GM21576 (cell line): ENCODE measurements around the gene SH3RF3.

Experiments
- ATAC-seq: cut with Tn5 transposase; IDR thresholded peaks from one replicate; pipeline ENCODE4 v1.9.1; 2021; ENCODE audit warnings: mild to moderate bottlenecking, moderate library complexity; ENCODE audit not compliant: unreplicated experiment

SH3RF3 gene

GRCh38 chr2:109439390-109439786, 310.4 kb downstream of the SH3RF3 start:
- ATAC-seq = no peak

- no peak for ATAC-seq
Observed at GRCh38 chr2:109439986-109440385, 311.0 kb downstream of the SH3RF3 start.

GRCh38 chr2:109440499-109441156, 311.6 kb downstream of the SH3RF3 start:
- ATAC-seq = no peak

DNA sequence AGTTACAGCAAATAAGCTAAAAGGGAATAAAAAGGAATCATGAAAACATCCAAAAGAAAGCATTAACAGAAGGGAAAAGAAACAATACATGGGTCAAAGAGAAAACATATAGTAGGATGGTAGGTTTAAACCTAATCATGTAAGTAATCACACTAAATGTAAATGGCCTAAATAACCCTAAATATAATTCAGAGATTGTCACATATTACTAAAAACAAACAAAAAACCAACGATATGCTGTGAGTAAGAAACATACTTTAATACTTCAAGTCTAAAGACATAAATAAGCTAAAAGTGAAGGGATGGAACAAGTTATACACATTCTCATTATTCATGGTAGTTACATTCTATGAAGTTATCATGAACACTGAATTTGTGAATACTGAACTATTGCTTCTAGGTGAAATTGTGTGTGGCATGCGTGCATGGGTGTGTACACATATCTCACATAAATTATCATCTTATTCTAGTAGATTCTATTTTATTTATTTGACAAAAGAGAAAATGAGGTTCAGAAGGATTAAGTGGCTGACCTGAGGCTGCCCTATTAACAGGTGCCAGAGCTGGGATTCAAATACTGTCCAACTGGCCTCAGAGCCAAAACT, 313.8 kb downstream of the SH3RF3 start:
- ATAC-seq = no peak

GRCh38 chr2:109444916-109445315, 315.9 kb downstream of the SH3RF3 start:
- no peak for ATAC-seq

DNA sequence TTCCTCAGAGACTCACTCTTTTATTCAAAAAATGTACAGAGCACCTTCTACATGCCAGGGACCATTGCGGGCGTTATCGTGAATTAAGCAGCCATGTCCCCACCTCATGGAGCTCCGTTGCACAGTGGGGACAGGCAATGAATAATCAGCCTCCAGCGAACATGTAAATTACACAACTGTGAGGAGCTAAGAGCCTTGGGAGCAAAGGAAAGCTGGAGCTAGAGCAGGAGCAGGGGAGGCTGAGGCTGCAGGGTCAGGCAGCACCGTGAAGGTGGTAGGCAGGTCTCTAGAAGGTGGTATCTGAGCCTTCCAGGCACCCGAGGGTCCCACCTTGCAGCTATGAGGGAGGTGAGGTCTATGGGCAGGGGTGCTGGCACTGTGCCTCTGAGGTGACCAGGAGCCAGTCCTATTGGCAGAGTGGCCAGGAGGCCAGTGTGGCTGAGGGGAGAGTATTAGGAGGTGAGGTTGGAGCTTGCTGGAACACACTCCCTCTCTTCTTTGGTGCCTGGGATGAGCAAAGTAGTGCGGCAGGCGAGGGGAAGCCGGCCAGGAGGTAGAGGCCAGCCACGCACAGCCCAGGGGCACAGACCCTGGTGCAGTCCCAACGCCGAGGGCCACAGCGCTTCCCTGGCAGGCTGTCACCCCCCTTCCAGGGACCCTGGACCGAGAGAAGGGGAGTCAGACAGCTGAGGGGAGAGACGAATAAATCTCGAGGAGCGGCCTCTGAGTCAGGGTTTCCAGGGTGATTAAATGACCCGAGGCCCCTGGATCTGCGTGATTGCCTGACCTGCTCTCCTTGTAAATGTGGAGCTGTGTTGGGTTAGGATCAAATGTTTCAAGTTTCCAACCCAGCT, 317.5 kb downstream of the SH3RF3 start:
- no peak for ATAC-seq

DNA sequence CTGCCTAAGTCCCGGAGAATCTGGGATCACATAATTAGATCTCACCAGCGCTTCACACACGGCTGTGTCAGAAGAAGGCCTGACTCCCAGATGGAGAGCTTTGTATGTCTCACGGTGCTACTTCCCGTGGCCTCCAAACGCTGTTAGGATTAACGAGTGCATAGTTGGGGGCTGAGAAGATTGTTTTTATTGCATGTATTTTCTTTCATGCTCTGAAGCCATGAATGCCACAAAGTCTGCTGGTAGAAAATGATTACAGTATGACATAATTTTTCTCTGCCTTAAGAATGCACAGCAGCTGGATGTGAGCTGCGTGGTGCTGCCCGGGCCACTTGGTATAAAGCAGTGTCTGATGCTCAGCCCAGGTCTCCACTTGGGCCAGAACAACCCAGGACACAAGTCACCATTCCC, 318.3 kb downstream of the SH3RF3 start:
- no peak for ATAC-seq

GRCh38 chr2:109447776-109448175, 318.8 kb downstream of the SH3RF3 start:
- ATAC-seq = no peak

DNA sequence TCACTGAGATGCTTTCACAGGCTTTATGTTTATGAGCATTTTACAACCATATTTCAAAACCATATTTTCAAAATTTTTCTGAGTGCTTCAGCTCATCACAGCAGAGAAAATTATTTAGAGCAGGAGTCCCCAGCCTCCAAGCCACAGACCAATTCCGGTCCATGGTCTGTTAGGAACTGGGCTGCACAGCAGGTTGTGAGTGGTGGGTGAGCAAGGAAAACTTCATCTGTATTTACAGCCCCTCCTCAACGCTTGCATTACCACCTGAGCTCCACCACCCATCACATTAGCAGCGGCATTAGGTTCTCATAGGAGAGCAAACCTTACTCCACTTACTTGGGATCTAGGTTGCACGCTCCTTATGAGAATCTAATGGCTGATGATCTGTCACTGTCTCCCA, 319.2 kb downstream of the SH3RF3 start:
- ATAC-seq = no peak

GRCh38 chr2:109448946-109449788, 320.2 kb downstream of the SH3RF3 start:
- ATAC-seq = no peak

DNA sequence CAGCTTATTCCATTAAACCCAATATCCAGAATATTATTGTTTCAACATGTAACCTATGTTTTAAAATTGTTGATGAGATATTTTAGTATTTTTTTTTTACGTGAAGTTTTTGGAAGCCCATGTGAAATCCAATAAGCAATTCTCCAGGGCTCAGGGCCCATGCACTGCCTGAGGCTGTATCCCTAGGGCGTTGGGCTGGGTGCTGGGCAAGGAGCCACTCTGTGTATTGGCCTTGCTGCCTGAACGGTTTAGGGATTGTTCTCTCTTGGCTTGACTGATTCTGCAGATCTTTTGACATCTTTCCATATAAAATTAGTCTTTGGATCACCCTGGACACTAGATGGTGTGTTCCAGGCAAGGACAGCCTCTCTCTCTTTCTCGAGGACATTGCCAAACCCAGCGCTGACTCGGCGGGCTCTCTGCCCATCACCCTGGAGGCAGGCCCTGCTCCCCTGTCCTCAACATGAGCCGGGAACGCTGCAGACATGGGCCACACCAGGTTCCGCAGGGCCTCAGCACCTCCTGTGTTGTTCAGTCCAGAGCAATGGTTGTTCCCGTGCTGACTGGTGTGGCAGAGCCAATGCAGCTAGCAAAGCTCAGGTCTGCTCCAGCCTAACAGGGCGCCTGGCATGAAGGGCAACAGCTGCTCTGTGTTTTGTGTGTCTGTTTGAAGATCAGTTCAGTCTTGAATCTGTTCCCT, 321.7 kb downstream of the SH3RF3 start:
- ATAC-seq = no peak

GRCh38 chr2:109451671-109452070, 322.7 kb downstream of the SH3RF3 start:
- ATAC-seq = no peak

- ATAC-seq = no peak
Observed at GRCh38 chr2:109452318-109453305, 323.6 kb downstream of the SH3RF3 start.

DNA sequence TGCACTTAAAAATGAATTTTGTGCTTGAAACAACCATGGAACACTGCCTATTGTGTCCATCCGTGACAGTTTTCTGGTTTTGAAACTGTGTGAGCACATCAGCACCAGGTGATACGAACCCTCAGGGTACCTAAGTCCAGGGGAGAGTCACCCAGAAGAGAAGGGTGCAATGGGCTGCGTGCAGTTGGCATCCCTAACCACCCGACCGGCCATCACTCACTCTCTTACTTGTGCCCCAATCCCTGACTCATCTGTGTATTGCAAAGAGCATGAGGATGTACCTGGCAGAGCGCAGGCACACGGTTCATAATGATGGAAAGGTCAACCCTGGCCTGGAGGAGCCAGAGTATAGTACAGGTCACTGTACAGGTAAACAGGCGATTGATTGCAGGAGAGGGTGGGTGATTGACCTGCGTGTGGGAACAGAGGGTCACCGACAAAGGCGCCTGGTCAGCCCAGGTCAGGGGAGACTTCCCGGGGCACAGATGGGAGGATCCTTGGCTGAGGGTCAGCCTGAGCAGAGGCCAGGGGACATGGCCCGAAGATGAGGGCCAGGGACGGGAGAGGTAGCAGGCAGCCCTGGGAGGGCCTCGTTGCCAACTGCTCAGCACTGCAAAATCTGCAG, 324.5 kb downstream of the SH3RF3 start:
- no peak for ATAC-seq

GRCh38 chr2:109454304-109454703, 325.3 kb downstream of the SH3RF3 start:
- ATAC-seq = no peak

DNA sequence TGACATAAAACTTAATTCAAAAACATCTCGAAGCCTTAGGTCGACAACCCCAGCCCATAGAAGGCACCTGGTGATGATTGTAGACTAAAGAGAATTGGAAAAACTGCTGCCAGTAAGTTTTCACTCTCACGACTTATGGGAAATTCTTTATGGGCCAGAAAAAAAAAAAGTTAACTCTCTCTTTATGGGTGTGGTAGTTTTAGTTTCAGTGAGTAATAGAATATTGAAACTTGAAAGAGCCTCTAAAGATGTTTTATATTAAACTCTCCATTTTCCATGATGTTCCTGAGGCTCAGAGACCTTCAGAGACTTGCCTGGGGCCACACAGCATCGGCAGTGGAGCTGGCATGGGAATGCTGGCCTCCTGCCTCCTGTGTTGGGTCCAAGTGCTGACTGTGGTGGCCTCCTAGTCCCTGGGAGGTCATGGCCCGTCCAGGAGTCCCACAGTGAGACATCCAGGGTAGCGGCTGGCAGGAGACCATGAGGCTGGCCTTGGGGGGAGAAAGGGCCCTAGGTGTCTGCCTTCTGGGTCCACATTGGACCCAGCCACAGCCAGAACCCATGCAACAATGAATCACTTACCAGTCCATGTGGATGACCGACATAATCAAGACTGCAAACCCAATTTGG, 325.9 kb downstream of the SH3RF3 start:
- no peak for ATAC-seq

DNA sequence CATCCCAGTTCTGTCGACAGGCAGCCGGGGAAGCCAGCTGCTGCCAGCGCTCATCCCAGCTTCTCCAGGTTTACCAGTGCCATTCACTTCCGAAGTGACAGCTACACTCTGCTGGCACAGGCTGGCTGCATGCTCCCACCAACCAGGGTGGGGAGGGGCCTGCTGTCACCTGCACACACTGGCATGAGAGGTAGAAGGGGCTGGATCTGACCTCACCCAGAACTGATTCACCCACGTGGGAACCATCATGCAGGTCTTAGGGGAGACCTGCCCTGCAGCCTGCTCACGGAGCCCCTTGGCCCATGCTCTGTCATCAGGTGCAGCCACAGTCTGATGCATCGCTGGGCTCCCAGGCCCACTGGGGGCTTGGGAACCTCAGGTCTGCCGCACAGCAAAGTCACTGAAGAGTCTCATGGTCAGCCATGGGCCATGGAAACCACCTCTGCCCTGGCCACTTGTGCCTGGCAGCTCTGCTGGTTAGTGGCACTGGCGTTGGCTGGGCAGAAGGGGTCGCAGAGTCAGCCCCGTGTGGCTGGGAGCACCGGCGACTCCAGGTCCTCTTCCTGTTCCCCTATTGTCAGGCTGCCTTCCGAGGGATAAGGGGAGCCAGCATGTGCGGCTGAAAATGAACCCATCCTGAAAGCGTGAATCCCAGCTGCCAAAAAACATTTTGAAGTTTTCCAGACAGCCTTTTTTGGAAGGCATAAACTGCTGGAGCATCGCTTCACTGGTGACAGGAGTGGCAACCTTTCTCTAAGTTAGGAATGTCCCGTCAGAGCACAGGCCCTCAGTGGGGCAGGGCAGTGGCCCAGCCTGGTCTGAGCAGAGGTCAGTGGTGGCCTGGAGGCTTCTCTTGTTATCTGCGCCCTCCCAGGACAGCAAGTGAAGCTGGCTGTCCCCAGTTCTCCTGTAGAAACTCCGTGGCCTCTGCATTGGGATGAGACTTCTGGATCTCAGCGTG, 327.0 kb downstream of the SH3RF3 start:
- ATAC-seq = no peak
